GM18867 (cell line): ENCODE measurements around the gene SSTR3.
"Not testable (repeated sequence)": the region's sequence is repeated elsewhere in the genome, so short reads cannot be mapped to it uniquely, and the experiment has no call there.

Source experiments
- ATAC-seq: cut with Tn5 transposase; IDR thresholded peaks from one replicate; pipeline ENCODE4 v1.9.1; 2021; ENCODE audit warnings: mild to moderate bottlenecking, moderate library complexity; ENCODE audit not compliant: unreplicated experiment

SSTR3 gene

DNA sequence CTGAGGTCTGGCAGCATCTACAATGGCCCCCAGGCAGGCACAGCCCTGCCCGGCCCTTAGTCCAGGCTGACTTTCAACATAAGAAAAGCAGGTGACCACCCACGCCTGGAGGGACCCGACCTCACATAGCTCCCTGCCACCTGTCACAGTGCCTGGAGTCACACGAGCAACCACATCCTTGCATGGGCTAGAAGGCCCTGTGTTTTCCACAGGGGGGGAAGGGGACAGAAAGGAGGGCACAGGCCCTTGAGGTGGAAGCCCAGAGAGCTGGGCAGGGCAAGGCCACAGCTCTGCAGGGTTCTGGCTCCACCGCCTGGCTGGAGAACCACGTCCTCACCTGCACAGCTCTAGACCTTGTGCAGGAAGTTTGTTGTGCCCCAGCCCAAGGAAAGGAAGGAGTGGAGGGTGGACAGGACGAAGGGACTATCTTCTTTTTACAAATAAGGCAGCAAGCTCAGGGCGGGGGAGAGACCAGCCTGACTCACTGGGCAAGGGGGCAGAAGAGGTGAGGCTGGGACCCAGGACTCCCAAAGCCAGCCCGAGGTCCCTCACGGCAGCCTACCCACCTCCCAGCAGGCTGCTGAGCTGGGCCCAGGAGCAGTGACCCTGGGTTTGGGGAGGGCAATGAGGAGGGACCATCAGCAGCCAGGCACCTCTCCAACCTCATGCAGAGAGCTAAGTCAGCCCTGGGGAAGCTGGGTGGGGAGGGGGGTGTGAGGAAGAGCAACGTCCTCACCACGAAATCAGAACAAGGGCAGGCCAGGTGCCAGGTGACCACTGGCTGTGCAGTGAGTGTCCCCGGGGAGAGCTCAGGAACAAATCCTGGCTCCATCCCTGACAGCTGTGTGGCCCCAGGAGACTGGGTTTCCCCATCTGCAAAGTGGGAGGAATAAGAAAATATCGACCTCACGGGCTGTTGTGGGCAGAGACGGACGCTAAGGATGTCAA lies 28.6 kb downstream of the SSTR3 start:
- ATAC-seq: no peak

DNA sequence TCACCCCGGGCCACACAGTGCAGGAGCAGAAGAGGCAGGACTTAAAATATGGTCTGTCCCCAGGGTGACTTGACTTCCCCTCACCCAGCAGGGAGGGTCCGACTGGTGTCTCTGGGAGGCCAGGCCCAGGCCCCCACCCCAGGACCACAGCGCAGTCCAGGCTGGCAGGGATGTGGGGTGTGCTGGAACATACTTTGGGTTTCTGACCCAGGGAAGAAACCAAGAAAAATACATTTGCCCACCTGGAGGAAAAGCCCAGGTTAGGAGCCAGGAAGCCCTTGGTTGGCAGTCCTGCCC lies 29.4 kb downstream of the SSTR3 start:
- no peak for ATAC-seq

DNA sequence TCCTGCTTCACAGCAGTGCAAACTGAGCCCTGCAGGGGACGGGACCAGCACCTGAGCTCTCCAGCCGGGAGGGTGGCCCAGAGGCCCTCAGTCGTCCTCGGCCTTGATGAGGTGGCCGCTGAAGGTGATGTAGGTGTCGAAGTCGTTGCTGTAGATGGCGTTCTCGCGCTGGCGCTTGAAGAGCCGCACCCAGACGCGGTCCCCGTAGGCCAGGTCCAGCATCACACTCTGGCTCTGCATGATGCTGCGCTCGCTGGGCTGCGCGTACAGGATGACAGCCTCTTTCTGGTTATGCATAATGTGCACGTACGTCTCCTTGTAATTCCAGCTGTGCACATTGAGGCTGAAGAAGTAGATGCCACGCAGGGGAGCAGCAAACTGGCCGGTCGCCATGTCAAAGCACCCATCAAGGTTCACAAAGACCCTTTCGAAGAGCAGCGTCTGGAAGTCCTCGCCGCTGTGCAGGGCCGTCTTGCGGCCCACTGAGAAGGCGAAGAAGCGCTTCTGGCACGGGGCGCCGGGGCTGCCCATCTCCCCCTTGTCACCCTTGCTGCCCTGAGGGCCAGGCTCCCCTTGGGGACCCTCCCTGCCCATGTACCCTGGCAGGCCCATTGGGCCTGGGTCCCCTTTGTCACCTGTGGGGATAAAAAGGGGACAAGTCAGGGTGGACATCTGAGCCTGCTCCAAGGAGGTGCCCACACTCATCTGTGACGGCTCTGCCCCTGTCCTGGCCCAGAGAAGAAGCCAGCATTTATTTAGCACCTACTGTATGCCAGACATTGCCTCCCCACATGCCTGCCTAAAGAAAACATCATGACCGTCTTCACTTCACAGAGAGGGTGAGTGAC lies 30.0 kb downstream of the SSTR3 start:
- no peak for ATAC-seq

DNA sequence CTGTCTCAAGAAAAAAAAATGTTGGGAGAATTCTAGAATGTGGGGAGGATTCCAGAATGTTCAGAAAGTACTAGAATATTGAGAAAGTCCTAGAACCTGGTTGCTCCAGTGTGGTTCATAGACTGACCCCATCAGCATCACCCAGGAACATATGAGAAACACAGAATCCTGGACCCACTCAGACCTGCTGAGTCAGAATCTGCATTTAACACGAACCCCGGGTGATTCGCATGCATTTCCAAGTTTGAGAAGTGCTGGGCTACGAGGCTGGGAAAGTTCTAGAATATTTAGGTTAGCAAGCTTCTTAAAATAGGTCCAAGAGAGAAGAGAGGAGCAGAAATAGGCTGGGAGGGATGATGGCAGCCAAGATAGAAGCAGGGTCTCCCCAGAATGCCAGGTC lies 30.6 kb downstream of the SSTR3 start:
- ATAC-seq: no peak

DNA sequence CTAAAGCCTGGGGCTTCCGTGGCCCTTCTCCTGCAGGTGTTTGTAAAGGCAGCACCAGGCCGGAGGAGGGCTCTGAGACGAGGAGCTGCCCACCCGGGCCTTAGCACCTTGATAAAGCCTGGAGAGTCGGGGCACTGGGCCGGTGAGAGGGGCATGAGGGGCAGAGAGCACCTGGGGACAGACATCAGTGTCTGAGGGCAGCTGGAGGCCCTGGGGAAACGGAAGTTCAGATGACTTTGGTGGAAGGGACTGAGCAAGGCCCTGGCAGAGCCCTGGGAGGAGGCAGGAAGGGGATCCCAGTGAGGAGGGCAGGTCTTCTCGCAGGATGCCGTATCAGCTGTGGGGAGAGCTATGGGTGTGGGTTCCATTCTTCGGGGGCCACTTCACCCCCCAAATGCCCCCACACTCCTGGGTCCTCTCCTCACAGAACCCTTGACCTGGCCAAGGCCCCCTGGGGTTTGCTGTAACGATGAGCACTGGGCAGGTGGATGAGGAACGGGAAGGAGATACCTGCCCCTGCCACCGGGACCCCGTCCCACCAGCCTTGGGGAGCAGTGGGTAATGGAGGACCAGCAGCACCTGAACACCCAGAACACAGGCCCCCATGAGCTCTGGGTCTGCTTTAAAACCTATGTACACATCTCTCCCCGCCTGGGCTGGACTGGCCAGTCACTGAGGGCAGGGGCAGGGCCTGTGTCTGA lies 31.6 kb downstream of the SSTR3 start:
- ATAC-seq: no peak

DNA sequence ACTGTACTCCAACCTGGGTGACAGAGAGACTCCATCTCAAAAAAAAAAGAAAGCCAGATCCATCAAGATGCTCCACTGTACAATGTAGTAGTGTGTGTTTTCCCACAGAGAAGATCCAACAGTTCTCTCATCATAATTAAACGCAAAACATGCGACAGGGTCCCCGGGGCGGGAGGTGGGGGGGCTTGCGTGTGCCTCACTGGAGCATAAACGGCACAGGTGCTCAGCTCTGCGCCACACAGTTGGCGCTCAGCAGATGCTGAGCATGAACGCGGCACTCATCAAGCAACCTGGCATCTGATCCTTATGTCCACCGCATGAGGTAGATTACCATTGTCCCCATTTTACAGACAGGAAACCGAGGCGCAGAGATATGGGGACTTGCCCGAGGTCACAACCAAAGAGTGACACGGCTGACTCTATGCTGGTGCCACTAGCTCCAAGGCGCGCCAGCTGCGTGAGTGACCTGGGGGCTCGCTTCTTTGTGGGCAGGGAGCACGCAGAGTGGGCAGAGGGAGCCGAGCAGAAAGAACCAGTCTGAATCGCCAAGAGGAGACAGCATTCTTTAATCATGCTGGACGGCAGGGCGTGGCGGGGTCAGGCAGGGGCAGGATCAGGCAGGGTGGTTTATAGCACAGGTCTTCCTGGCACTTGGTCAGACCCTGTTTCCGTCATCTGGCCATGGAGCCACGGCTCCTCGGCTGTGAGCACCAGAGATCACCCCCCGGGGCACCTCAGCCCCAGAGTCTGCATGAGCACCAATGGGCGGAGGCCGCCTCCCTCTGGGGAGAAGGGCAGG lies 32.5 kb downstream of the SSTR3 start:
- no peak for ATAC-seq

DNA sequence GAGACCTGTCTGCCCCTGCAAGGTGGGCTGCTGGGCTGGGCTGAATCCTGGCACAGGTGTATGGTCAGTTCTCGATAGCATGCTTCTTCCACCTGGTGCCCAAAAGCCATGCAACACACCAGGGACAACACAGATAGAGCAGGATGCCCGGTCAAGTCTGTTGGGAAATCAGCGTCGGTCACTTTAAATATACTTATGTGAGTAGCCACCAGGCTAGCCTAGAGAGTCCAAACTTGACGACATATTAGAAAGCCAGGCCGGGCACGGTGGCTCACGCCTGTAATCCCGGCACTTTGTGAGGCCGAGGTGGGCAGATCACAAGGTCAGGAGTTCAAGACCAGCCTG lies 33.2 kb downstream of the SSTR3 start:
- ATAC-seq: no peak

DNA sequence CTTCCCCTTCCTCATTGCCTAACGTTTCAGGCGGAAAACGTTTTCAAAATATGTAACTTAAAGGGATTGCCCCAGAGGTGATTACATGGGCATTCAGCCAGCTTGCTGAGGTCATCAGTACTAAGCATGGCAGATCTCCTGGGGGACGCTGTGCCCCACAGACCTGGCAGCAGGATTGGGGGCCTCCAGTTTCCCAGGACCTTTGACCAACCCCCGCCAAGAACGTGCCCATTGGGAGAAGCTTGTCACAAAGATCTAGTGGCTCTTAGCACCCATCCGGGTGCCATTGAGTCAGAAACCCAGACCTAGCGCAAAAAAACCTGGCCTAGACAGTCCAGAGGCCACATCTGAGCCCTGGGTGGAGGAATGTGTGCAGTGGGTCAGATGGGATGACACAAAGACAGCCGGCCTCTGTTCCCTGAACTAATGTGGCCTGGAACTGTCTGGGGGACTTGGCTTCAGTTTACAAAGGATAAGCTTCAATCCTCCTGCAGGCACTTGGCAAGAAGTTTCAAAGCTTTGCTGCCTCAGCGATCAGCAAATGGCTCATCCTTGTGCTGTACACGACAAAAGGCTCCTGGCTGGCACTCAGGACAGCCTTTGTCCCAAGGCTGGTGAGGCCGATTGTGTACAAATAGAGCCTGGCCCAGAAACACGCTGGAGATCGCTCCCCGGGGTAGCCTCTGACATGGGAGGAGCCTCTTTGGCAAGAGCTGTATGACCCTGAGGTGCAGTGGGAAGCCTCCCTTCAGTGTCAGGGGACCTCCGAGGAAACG lies 33.7 kb downstream of the SSTR3 start:
- ATAC-seq: no peak

DNA sequence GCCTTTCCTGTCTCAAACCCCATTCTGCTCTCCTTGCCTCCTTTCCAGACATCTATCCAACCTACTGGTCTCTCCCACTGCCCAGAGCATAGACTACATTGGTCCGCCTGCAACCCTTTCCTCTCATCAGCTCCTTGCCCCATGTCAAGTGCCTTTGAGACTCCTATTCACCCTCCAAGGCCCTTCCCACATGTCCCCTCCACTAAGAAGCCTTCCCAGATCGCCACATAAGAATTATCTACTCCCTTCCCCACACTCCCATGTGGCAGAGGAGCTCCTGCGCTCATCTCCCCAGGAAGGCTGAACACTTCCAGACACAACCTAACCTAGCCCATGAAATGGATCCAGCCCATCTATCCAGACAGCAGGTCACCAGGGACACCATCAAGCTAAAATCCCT lies 34.5 kb downstream of the SSTR3 start:
- ATAC-seq: no peak

DNA sequence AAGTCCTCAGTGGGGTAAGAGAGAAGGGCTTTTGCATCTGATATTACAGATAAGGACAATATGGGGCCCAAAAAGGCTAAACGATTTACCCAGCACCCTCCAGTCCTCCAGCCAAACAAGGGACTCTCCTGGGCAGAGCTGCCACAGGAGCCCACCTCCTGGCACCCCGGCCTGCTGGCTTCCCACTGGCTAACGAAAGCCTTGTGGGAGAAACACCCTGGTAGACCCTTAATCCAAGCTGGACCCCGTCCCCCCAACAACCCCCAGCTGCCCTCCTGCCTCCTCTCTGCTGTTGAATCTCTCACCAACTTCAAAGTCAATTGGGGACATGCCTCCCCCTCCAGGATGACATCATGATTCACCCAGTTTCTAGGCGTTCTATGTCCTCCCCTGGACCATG lies 35.1 kb downstream of the SSTR3 start:
- ATAC-seq: no peak

DNA sequence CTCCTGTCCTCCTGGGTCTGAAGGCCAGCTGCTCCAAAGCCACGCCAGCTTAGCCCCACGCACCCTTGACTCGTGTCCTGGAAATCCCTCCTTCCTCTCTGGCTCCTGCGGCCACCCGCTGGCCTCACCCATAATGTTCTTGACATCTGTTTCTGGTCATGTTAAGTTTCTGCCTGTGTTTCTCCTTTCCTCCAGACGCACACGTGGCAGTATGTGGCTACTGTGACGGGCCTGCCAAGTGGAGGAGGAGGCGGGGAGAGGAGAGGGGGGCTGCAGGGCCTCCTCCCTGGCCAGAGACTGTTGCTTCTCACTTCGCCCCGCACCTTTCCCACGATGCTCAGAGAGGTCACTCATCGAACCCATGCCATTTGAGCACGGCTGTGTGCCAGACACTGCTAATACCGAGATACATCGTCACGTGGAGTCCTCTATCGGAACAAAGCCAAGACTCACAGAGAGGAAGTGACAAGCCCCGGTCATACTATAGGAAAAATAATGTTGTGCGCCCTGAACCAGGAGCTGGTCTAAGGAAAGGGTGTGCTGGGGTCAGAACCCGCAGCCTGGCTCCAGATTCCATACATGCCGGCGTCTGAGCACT lies 35.7 kb downstream of the SSTR3 start:
- no peak for ATAC-seq

DNA sequence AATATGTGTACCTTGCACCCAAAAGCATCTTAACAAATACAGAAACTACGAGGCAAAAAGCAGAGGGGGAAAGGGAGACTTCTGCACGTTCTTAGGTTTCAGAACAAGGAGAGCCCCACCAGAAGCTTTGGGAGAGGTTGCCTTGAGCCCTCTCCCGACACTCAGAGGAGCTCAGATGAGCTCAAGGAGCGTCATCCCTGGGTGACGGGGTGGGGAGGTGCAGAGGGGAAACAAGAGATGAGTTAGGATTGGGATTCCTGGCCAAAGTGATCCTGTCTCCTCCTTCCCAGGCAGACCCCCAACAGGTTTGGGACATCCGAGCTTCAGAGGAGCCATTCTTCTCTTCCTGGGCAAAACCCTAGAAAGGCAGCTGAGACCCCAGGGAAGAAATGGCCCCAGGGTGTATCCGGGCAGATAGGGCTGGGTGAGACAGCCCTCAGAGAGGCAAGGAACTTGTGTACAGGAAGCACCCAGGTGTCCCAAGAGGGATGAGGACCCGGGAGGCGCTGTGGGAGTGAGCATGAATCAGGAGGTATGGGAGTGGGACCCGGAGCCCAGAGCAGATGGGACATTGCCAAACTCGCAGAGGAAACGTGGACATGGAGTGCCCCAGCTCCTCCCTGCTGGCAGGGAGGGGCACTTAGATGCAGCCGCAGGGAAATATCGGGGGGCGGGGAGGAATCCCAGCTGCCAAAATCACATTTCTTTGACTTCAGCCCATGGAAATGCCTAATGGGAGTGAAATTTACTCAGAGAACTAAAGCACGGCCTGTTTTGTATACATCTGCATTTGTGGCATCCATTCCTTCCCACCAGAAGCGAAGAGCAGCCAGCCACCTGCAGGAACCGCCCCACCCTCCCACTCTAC lies 36.6 kb downstream of the SSTR3 start:
- ATAC-seq: no peak

DNA sequence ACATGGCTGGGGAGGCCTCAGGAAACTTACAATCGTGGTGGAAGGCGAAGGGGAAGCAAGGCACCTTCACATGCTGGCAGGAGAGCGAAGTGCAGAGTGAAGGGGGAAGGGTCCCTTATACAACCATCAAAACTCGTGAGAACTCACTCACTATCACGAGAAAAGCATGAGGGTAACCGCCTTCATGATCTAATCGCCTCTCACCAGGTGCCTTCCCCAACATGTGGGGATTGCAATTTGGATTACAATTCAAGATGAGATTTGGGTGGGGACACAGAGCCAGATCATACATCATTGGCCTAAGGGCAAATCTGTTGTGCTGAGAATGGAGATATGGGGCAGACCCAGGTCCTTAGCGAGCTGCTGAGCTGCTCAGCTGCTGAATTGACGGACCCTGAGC lies 37.3 kb downstream of the SSTR3 start:
- no peak for ATAC-seq

DNA sequence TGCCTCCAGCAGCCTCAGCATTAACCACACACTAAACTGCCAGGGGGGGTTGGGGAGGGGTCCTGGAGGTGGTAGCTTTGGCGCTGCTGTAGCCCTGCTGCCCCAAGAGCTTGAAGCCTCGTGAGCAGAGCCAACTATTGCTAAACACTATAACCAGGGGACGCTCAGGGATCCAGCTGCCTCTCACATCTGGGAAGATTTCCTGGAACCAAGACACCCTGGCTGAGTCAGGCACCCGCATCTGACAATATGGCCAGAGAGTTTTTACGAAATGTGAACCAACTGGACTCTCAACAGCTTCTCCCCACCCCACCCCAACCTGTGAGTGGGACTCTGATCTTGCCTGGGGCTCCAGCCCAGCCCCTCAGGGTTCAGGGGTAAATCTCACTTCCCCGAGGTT lies 38.6 kb downstream of the SSTR3 start:
- ATAC-seq: no peak

DNA sequence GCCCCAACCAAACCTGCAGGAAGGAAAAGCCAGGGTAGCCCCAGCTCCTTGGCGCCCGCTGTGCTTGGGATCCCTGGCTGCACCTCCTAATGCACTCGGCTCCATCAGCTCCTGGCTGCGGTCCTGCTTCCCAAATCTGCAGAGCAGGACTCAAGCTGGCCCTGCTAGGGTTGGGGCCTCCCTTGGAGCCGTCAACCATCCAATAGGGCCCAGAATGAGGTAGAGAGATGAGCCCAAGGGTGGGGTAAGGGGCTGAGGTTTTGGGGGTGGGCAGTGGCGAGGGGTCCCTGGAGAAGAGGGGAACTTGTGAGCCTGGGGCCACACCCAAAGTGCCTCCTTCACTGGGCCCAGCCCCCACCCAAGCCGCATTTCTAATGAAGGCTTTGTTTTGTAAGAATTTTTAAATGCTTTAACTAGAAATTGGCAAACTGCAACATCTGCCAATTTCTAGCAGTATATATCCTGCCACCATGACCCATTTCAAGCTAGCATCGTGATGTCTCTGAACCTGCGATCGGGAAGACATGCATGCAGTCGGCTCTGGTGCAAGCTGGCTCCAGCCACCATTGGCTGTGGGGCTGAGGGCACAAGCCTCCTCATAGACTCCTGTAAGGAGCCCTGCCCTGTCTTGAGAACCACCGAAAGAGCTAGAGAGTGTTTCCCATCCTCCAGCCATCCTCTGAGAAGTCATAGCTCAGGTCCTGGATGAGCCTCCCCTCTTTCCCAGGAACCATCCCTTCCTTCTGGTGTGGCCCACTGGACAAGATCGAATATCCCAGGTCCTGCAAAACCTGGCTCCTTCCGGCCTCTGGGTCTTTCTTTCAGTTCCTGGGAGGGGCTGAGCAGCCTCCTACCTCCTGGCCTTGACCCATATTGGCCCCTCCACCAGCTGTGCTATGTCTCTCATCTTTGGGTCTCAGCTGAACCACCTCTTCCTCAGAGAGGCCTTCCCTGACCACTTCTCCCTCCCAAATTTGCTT lies 39.7 kb downstream of the SSTR3 start:
- ATAC-seq: no peak

DNA sequence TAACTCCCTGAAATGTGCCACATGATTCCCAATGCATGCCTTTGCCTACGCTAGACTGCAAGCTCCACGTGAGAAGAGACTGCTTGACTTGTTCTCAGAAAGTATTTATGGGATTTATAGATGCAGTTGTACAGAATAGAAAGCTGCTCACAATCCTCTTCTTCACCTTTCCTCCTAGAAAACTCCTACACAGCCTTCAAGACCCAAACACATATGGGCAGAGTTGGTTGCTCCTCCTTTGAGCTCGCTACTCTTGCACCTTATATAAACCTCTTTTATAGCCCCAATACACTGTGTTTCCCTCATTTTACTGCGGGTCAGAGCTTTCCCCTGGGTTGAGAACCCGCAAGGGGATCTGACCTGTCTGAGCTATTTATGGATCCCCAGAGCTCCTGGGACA lies 40.6 kb downstream of the SSTR3 start:
- no peak for ATAC-seq

DNA sequence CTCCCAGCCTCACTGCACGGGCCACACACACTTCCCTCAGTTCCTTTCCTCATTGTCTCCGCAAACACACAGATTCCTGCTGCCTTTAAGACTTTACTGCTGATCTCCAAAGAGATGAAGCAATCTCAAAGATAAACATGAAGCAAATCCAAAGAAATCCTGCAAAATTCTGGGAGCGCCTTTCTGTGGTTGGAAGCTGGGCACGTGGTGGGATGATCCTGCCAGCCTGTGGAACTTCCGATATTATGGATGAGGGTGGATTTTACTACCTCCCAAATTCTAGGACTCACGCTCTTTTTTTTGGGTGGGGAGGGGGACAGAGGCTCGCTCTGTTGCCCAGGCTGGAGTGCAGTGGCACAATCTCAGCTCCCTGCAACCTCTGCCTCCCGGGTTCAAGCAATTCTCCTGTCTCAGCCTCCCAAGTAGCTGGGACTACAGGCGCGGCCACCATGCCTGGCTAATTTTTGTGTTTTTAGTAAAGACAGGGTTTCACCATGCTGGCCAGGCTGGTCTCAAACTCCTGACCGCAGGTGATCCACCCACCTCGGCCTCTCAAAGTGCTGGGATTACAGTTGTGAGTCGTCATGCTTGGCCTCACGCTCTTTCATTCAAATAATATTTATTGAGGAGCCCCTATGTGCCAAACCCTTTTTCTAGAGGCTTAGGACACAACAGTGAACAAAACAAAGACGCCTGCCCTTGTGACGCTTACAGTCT lies 41.4 kb downstream of the SSTR3 start:
- not testable (repeated sequence) for ATAC-seq
